Measurements from ENCODE around the gene C17orf67.

Gene C17orf67

DNA sequence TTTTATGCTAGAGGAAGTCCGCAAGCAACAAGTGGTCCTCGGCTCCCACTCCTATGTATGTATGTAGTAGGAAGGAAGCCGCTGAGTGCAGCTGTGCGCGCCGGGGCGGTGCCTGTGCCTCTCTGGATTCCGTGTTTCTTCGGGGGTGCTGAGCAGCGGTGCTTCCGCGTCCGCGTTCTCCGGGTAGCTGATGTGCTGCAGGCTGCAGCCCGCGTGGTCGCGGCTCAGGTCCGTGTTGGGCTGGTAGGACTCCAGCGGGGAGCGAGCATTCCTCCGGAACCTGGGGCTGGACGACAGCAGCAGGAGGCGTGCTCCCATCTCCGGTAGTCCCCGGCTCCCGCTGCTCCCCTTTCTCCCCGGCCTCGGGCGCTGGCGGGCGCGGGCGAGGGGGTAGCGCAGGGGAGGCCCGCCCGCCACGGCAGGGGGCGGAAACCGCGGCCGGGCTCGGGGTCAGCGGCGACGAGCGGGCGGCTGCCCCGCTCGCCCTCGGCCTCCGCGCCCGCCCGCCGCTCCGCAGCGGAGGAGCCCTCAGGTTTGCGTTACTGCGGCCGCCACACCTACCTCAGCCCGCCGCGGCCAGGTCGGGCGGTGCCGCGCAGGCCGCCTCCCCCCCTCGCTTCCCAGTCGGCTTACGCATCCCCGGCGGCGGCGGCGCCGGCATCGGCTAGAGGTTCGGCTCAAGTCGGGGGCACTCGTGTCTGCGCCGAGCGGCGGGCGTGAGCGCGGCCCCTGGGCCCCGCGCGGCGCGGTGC is 487 bp downstream of the C17orf67 start:
- peaks cover 39% of the 10 kb centered on the region for H3K27me3 ChIP-seq (ENCODE audit: control insufficient read depth, insufficient read depth, low read length)
- no peaks in the 10 kb centered on the region for H3K9me3 ChIP-seq (ENCODE audit: control insufficient read depth, insufficient read depth, low read length)
- peak overlapping the region; percentile 64 for H3K27ac ChIP-seq (ENCODE audit: low read depth, low read length)
- no peak overlapping the region for H3K9ac ChIP-seq (ENCODE audit: low read depth, low read length)
- H3K4me3 ChIP-seq (ENCODE audit: low read depth, low read length): peak overlapping the region; percentile 88
- no peaks in the 10 kb centered on the region for H3K36me3 ChIP-seq (ENCODE audit: control insufficient read depth, insufficient read depth, low read length)
- H3K4me1 ChIP-seq (ENCODE audit: control insufficient read depth, insufficient read depth, low read length): peaks cover 27% of the 10 kb centered on the region

DNA sequence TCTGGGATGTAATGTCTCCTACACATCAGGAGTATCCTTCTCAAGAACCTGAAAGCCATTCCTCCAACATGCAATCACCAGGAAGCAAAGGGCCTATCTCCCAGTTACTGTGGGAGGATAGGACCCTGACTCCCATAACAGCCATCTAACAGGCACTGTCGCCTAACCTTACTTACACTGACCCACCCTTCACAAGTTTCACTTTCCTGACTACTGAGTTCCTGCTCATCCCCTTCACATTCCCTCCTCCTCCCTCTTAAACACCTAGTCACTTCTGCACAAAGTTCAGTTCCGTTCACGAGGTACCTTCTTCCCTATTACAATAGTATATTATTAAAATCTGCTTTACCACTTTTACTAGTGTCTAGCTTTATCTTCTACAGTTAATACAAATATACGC is 1.3 kb downstream of the C17orf67 start:
- peaks cover 24% of the 10 kb centered on the region for H3K4me1 ChIP-seq (ENCODE audit: control insufficient read depth, insufficient read depth, low read length)
- peak overlapping the region; percentile 88 for H3K4me3 ChIP-seq (ENCODE audit: low read depth, low read length)
- H3K27ac ChIP-seq (ENCODE audit: low read depth, low read length): no peak overlapping the region
- H3K9ac ChIP-seq (ENCODE audit: low read depth, low read length): no peak overlapping the region
- H3K36me3 ChIP-seq (ENCODE audit: control insufficient read depth, insufficient read depth, low read length): no peaks in the 10 kb centered on the region
- H3K27me3 ChIP-seq (ENCODE audit: control insufficient read depth, insufficient read depth, low read length): peaks cover 39% of the 10 kb centered on the region
- no peaks in the 10 kb centered on the region for H3K9me3 ChIP-seq (ENCODE audit: control insufficient read depth, insufficient read depth, low read length)

DNA sequence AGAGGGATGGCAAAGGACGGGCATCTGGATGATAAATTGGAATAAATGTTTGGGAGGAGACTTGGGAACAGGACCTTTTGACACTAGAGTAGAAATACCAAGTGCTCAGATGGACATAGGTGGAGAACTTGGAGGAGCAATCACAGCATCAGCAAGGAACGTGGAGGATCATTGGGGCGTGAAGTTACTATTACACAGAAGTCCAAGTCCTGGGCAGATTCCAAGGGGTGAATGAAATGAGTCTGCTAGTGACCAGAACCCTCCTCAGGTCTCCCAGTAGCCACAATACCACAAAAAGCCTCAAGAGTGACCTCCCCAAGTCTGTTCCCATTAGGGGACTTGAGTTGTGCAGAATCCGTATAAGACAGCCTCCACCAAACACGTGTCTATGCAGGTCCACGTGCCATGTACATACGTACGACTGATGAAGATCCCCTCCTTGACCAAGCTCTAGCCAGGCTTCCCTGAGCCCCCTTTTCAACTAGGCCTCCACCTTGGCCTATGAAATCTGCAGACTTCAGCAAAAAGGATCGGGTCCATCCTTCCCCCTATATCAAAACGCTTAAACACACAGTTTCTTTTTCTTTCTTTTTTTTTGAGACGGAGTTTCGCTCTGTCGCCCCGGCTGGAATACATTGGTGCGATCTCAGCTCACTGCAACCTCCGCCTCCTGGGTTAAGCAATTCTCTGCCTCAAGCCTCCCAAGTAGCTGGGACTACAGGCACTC is 2.2 kb downstream of the C17orf67 start:
- H3K9ac ChIP-seq (ENCODE audit: low read depth, low read length): no peak overlapping the region
- no peaks in the 10 kb centered on the region for H3K9me3 ChIP-seq (ENCODE audit: control insufficient read depth, insufficient read depth, low read length)
- H3K27me3 ChIP-seq (ENCODE audit: control insufficient read depth, insufficient read depth, low read length): peaks cover 39% of the 10 kb centered on the region
- H3K4me3 ChIP-seq (ENCODE audit: low read depth, low read length): no peak overlapping the region
- no peaks in the 10 kb centered on the region for H3K36me3 ChIP-seq (ENCODE audit: control insufficient read depth, insufficient read depth, low read length)
- H3K4me1 ChIP-seq (ENCODE audit: control insufficient read depth, insufficient read depth, low read length): peaks cover 16% of the 10 kb centered on the region
- no peak overlapping the region for H3K27ac ChIP-seq (ENCODE audit: low read depth, low read length)

DNA sequence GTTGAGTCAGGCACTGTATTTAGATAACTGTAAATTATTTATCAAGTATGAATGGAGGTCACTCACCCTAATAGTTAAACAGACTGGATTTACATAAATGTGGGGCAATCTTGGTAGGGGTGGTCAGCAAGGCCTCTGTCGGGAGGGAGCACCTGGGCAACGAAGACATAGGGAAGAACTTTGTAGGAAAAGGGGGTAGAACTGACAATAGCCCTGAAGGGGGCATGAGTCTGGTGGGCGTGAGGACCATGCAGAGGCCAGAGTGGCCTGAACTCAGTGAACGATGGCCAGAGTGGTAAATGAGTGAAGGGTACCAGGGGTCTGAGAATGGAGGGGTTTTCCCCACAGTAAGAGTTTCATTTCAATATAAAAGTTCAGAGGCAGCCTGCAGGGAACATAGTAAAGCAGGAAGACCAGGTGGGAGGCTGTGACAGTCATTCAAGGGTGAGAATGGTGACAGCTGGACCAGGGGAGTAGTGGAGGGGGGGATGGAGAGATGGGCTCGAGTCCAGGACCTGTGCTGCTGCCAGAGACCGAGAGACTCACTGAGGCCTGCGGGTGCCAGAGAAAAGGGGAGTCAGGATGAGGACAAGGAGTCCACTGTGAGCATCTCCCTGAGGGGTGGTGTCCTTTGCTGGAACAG is 2.9 kb downstream of the C17orf67 start:
- Histone ChIP-seq H3K4me1 (ENCODE audit: control insufficient read depth, insufficient read depth, low read length) (peaks cover 13% of the 10 kb centered on the region), H3K27ac (ENCODE audit: low read depth, low read length) (no peak overlapping the region), H3K27me3 (ENCODE audit: control insufficient read depth, insufficient read depth, low read length) (peaks cover 37% of the 10 kb centered on the region), H3K9me3 (ENCODE audit: control insufficient read depth, insufficient read depth, low read length) (no peaks in the 10 kb centered on the region), H3K9ac (ENCODE audit: low read depth, low read length) (no peak overlapping the region), H3K36me3 (ENCODE audit: control insufficient read depth, insufficient read depth, low read length) (no peaks in the 10 kb centered on the region), H3K4me3 (ENCODE audit: low read depth, low read length) (no peak overlapping the region)

- H3K4me1 ChIP-seq (ENCODE audit: control insufficient read depth, insufficient read depth, low read length): no peaks in the 10 kb centered on the region
- H3K4me3 ChIP-seq (ENCODE audit: low read depth, low read length): no peak overlapping the region
- H3K27me3 ChIP-seq (ENCODE audit: control insufficient read depth, insufficient read depth, low read length): peaks cover 5% of the 10 kb centered on the region; the same call in 1 of the 2 replicates
- no peaks in the 10 kb centered on the region for H3K9me3 ChIP-seq (ENCODE audit: control insufficient read depth, insufficient read depth, low read length)
- no peak overlapping the region for H3K27ac ChIP-seq (ENCODE audit: low read depth, low read length)
- no peak overlapping the region for H3K9ac ChIP-seq (ENCODE audit: low read depth, low read length)
- no peaks in the 10 kb centered on the region for H3K36me3 ChIP-seq (ENCODE audit: control insufficient read depth, insufficient read depth, low read length)
Measured at GRCh38 chr17:56826611-56827414, 6.9 kb downstream of the C17orf67 start.

GRCh38 chr17:56824503-56824902 is 9.2 kb downstream of the C17orf67 start:
- Histone ChIP-seq H3K36me3 (ENCODE audit: control insufficient read depth, insufficient read depth, low read length) (no peaks in the 10 kb centered on the region), H3K9me3 (ENCODE audit: control insufficient read depth, insufficient read depth, low read length) (no peaks in the 10 kb centered on the region), H3K27ac (ENCODE audit: low read depth, low read length) (no peak overlapping the region), H3K27me3 (ENCODE audit: control insufficient read depth, insufficient read depth, low read length) (no peaks in the 10 kb centered on the region), H3K4me1 (ENCODE audit: control insufficient read depth, insufficient read depth, low read length) (no peaks in the 10 kb centered on the region; the same call in 1 of the 2 replicates), H3K9ac (ENCODE audit: low read depth, low read length) (no peak overlapping the region), H3K4me3 (ENCODE audit: low read depth, low read length) (no peak overlapping the region)

DNA sequence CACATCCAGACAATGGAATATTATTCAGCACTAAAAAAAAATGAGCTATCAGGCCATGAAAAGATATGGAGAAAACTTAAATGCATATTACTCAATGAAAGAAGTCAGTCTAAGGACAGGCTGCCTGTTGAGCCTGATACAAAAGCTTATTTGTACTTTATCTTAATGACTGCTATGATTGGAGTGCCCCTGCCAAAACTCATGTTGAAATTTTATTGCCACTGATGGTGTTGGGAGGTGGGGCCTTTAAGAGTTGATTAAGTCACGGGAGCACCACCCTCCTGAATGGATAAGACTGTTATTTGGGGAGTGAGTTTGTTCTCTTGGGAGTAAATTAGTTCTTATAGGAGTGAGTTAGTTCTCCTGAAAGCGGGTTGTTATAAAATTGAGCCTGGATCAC is 9.9 kb downstream of the C17orf67 start:
- Histone ChIP-seq H3K9me3 (ENCODE audit: control insufficient read depth, insufficient read depth, low read length) (no peaks in the 10 kb centered on the region), H3K36me3 (ENCODE audit: control insufficient read depth, insufficient read depth, low read length) (no peaks in the 10 kb centered on the region), H3K9ac (ENCODE audit: low read depth, low read length) (no peak overlapping the region), H3K4me3 (ENCODE audit: low read depth, low read length) (no peak overlapping the region), H3K27ac (ENCODE audit: low read depth, low read length) (no peak overlapping the region), H3K27me3 (ENCODE audit: control insufficient read depth, insufficient read depth, low read length) (no peaks in the 10 kb centered on the region), H3K4me1 (ENCODE audit: control insufficient read depth, insufficient read depth, low read length) (no peaks in the 10 kb centered on the region; the same call in 1 of the 2 replicates)

DNA sequence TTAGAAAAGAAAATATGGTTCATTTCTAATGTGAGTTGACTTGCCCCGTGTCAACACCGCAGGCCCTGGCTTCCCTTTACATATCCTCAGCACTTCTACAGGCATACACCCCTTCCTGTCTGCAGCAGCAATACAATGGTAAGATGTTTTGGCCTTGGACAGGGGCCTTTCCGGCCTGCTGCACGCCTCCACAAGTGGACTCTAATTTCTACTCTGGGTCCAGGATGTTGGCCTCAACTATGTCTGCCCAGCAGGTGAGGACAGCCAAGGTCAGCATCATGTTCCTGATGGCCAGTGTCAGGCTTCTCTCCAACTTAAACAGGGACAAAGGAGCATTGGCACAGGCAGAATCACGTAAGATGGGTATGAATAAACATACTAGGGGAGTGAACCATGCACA is 11.0 kb downstream of the C17orf67 start:
- Histone ChIP-seq H3K27ac (ENCODE audit: low read depth, low read length) (no peak overlapping the region), H3K36me3 (ENCODE audit: control insufficient read depth, insufficient read depth, low read length) (no peaks in the 10 kb centered on the region), H3K9me3 (ENCODE audit: control insufficient read depth, insufficient read depth, low read length) (no peaks in the 10 kb centered on the region), H3K9ac (ENCODE audit: low read depth, low read length) (no peak overlapping the region), H3K27me3 (ENCODE audit: control insufficient read depth, insufficient read depth, low read length) (no peaks in the 10 kb centered on the region), H3K4me1 (ENCODE audit: control insufficient read depth, insufficient read depth, low read length) (no peaks in the 10 kb centered on the region; the same call in 1 of the 2 replicates), H3K4me3 (ENCODE audit: low read depth, low read length) (no peak overlapping the region)

- H3K36me3 ChIP-seq (ENCODE audit: control insufficient read depth, insufficient read depth, low read length): no peaks in the 10 kb centered on the region
- H3K9ac ChIP-seq (ENCODE audit: low read depth, low read length): no peak overlapping the region
- no peak overlapping the region for H3K4me3 ChIP-seq (ENCODE audit: low read depth, low read length)
- no peak overlapping the region for H3K27ac ChIP-seq (ENCODE audit: low read depth, low read length)
- no peaks in the 10 kb centered on the region for H3K9me3 ChIP-seq (ENCODE audit: control insufficient read depth, insufficient read depth, low read length)
- H3K4me1 ChIP-seq (ENCODE audit: control insufficient read depth, insufficient read depth, low read length): no peaks in the 10 kb centered on the region; the same call in 1 of the 2 replicates
- no peaks in the 10 kb centered on the region for H3K27me3 ChIP-seq (ENCODE audit: control insufficient read depth, insufficient read depth, low read length)
Measured at GRCh38 chr17:56821847-56822534, 11.7 kb downstream of the C17orf67 start.

GRCh38 chr17:56820207-56820606 is 13.5 kb downstream of the C17orf67 start:
- Histone ChIP-seq H3K9ac (ENCODE audit: low read depth, low read length) (no peak overlapping the region), H3K4me1 (ENCODE audit: control insufficient read depth, insufficient read depth, low read length) (no peaks in the 10 kb centered on the region; the same call in 1 of the 2 replicates), H3K4me3 (ENCODE audit: low read depth, low read length) (no peak overlapping the region), H3K36me3 (ENCODE audit: control insufficient read depth, insufficient read depth, low read length) (no peaks in the 10 kb centered on the region), H3K9me3 (ENCODE audit: control insufficient read depth, insufficient read depth, low read length) (no peaks in the 10 kb centered on the region), H3K27me3 (ENCODE audit: control insufficient read depth, insufficient read depth, low read length) (no peaks in the 10 kb centered on the region), H3K27ac (ENCODE audit: low read depth, low read length) (no peak overlapping the region)

Data from HUES48 (cell line).